Measurements from ENCODE around the gene CACNA1B.
A peak's percentile ranks its signal among the peaks of the same experiment; 100 is the strongest.

The CACNA1B gene

GRCh38 chr9:138007918-138008841 is 130.6 kb downstream of the CACNA1B start:
- ChIA-PET POLR2A (no interaction called here), CTCF (no interaction called here)
- TF ChIP-seq BHLHE40 (IDR thresholded peaks at IDR 0.05; ENCODE audit: borderline replicate concordance): no peak
- TF ChIP-seq TARDBP (IDR thresholded peaks at IDR 0.05): no peak
- TF ChIP-seq, protein P1, sequence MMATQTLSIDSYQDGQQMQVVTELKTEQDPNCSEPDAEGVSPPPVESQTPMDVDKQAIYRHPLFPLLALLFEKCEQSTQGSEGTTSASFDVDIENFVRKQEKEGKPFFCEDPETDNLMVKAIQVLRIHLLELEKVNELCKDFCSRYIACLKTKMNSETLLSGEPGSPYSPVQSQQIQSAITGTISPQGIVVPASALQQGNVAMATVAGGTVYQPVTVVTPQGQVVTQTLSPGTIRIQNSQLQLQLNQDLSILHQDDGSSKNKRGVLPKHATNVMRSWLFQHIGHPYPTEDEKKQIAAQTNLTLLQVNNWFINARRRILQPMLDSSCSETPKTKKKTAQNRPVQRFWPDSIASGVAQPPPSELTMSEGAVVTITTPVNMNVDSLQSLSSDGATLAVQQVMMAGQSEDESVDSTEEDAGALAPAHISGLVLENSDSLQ (IDR thresholded peaks at IDR 0.05): no peak
- no peak for TF ChIP-seq LEF1 (IDR thresholded peaks at IDR 0.05; ENCODE audit: borderline replicate concordance)
- TF ChIP-seq ZNF384 (IDR thresholded peaks at IDR 0.05): no peak
- no peak for TF ChIP-seq ARNT (IDR thresholded peaks at IDR 0.05)
- TF ChIP-seq HDGF (IDR thresholded peaks at IDR 0.05; ENCODE audit: borderline replicate concordance): no peak
- no peak for TF ChIP-seq FOXK2 (IDR thresholded peaks at IDR 0.05)
- TF ChIP-seq NFRKB (IDR thresholded peaks at IDR 0.05): no peak
- TF ChIP-seq FOXM1 (IDR thresholded peaks at IDR 0.05; ENCODE audit: borderline replicate concordance): no peak
- DNase-seq (ENCODE audit: extremely low spot score): peak; percentile 3

DNA sequence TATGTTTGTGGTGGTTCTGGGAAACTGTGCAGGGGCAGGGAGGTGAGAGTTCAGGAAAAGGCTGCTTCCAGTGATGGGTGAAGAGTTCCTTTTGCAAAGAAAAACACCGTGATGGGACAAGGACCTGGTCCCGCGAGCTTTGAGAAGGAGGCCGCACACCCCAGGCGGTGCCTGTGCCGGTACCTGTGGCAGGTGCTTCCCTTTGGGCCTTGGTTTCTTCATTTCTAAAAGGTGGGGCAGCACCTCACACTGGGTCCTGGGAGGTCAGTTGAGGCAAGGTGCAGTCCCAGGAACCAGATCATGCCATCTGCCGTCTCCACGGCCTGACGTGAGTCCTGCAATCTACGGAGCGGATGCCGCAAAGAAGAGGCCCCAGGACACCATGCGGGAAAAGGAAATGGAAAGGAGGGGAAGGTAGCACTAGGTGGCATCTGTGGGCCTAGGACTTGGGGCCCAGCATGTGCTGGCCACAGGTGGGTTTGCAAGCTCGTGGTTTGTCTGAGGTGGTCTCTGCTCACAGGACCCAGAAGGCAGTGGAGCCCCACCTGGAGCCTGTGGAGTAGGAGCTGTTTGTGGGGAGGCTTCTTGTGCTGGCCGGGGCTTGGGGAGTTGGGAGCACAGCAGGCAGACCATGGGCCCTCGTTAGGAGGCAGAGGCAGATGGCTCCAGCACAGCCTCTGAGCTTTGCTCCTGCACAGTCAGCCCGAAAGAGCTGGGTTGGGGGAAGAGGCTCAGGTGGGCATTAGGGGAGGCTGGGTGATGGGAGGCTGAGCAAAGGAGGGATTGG is 131.6 kb downstream of the CACNA1B start:
- ChIA-PET CTCF (no interaction called here), POLR2A (no interaction called here)
- TF ChIP-seq FOXA1 (IDR thresholded peaks at IDR 0.05) (no peak), CTBP1 (IDR thresholded peaks at IDR 0.05; ENCODE audit: borderline replicate concordance) (no peak), NFRKB (IDR thresholded peaks at IDR 0.05) (no peak), SUZ12 (IDR thresholded peaks at IDR 0.05) (no peak), SP1 (IDR thresholded peaks at IDR 0.05) (no peak), ZNF384 (IDR thresholded peaks at IDR 0.05) (no peak), FOXK2 (IDR thresholded peaks at IDR 0.05) (no peak), BHLHE40 (IDR thresholded peaks at IDR 0.05; ENCODE audit: borderline replicate concordance) (no peak), L3MBTL2 (conservative IDR thresholded peaks at IDR 0.05) (no peak), HDGF (IDR thresholded peaks at IDR 0.05; ENCODE audit: borderline replicate concordance) (no peak), LEF1 (IDR thresholded peaks at IDR 0.05; ENCODE audit: borderline replicate concordance) (no peak), TARDBP (IDR thresholded peaks at IDR 0.05) (no peak), ELF4 (IDR thresholded peaks at IDR 0.05) (no peak), FOXM1 (IDR thresholded peaks at IDR 0.05; ENCODE audit: borderline replicate concordance) (no peak), ARNT (IDR thresholded peaks at IDR 0.05) (no peak)
- TF ChIP-seq, protein P1 (IDR thresholded peaks at IDR 0.05): no peak
- DNase-seq (ENCODE audit: extremely low spot score): peak; percentile 1

- CTCF ChIA-PET: no interaction called here
- no peak for DNase-seq (ENCODE audit: extremely low spot score)
- TF ChIP-seq ELF4 (IDR thresholded peaks at IDR 0.05): no peak
- no peak for TF ChIP-seq ARNT (IDR thresholded peaks at IDR 0.05)
- TF ChIP-seq, protein P1 (IDR thresholded peaks at IDR 0.05): no peak
- TF ChIP-seq HDGF (IDR thresholded peaks at IDR 0.05; ENCODE audit: borderline replicate concordance): no peak
- no peak for TF ChIP-seq FOXK2 (IDR thresholded peaks at IDR 0.05)
- no peak for TF ChIP-seq FOXM1 (IDR thresholded peaks at IDR 0.05; ENCODE audit: borderline replicate concordance)
- POLR2A ChIA-PET: no interaction called here
Measured at GRCh38 chr9:138009803-138010690, 132.5 kb downstream of the CACNA1B start.

DNA sequence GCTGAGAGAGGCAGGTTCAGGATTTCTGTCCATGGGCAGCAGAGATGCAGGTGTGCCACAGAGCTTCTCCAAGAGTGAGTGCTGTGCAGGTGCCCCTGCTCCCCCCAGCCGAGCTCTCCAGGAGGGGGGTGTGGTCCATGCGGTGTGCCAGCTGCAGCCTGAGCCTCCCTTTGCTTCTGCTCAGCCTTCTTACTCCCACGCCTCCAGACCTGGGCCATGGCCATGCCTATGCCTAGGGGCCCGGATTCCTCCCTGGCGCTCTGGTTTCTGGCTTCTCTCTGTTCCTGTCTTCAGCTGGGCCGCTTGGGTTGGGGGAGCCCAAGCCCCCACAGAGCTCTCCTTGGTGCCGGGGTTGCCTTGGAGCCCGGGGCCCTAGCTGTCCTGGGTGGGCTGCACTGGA is 133.3 kb downstream of the CACNA1B start:
- POLR2A ChIA-PET: no interaction called here
- no peak for TF ChIP-seq TARDBP (IDR thresholded peaks at IDR 0.05)
- CTCF ChIA-PET: no interaction called here
- DNase-seq (ENCODE audit: extremely low spot score): no peak

DNA sequence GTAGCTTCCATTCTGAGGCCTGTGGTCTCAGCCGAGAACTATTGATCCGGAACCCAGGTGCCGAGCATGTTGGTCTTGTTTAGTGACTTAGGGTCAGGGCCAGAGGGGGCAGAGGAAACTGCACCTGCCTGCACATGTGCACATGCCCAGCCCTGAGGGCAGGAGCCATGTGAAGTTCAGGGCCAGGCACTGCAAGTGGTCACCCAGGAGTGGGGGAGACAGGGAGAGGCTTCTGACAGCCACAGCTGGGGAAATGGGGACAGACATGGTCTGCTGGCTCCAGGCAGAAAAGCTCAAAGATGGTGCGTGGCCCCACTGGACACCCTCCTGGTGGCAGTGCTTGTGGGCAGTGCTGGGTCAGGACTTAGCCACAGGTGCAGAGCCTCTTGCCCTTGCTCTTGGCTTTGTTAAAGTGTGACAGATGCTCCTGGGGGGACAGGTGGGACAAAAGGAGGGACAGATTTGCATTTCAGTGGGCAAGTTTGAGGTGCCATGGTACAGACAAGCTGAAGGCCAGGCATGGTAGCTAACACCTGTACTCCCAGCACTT is 134.4 kb downstream of the CACNA1B start:
- POLR2A ChIA-PET: no interaction called here

More for the DNA sequence above, 134.4 kb downstream of the CACNA1B start:
- TF ChIP-seq NFRKB (IDR thresholded peaks at IDR 0.05): no peak
- TF ChIP-seq FOXA1 (IDR thresholded peaks at IDR 0.05): no peak
- no peak for TF ChIP-seq HDGF (IDR thresholded peaks at IDR 0.05; ENCODE audit: borderline replicate concordance)
- TF ChIP-seq, protein P1 (IDR thresholded peaks at IDR 0.05): no peak
- no peak for TF ChIP-seq LEF1 (IDR thresholded peaks at IDR 0.05; ENCODE audit: borderline replicate concordance)
- TF ChIP-seq ZNF384 (IDR thresholded peaks at IDR 0.05): no peak
- TF ChIP-seq ARNT (IDR thresholded peaks at IDR 0.05): no peak
- TF ChIP-seq CTBP1 (IDR thresholded peaks at IDR 0.05; ENCODE audit: borderline replicate concordance): no peak
- no peak for TF ChIP-seq SP1 (IDR thresholded peaks at IDR 0.05)
- TF ChIP-seq ELF4 (IDR thresholded peaks at IDR 0.05): no peak
- TF ChIP-seq BHLHE40 (IDR thresholded peaks at IDR 0.05; ENCODE audit: borderline replicate concordance): no peak
- no peak for TF ChIP-seq FOXM1 (IDR thresholded peaks at IDR 0.05; ENCODE audit: borderline replicate concordance)
- no peak for TF ChIP-seq FOXK2 (IDR thresholded peaks at IDR 0.05)
- TF ChIP-seq TARDBP (IDR thresholded peaks at IDR 0.05): no peak
- TF ChIP-seq L3MBTL2 (conservative IDR thresholded peaks at IDR 0.05): no peak
- no peak for DNase-seq (ENCODE audit: extremely low spot score)
- CTCF ChIA-PET: no interaction called here

Data from HEK293T (cell line).